HCT116 (cell line): ENCODE results near the gene ISCU. TPM values are rescaled to one million over a fixed set of nuclear protein-coding genes. Genes with fewer than 3 reads are reported as not detected.
A peak's percentile ranks its signal among the peaks of the same experiment; 100 is the strongest.

Experiments used
- ATAC-seq: fragments of 200-7000 bp; cut with Tn5 transposase; 2 replicates; pipeline ENCODE4 v1.9.1; 2020; ENCODE audit warnings: mild to moderate bottlenecking, moderate library complexity
- BruUV-seq: library from RNA; stranded (reverse); fragments of 400-500 nt; replicated peaks from 2 replicates; lab custom pipeline; 2021; lab: Mats Ljungman, UMichigan
- CTCF ChIA-PET: fragments of 300-600 bp; sonication (Branson Sonifier 250); formaldehyde crosslinking; loops from one replicate; lab custom pipeline; 2021; ENCODE audit warnings: antibody characterized with exemption; lab: Charles Lee
- POLR2A ChIA-PET: fragments of 300-600, 350-600 bp; sonication (Branson Sonifier 250); formaldehyde crosslinking; loops from one replicate; lab custom pipeline; 2021; ENCODE audit warnings: antibody characterized with exemption; lab: Charles Lee
- RAD21 ChIA-PET, 2 experiments: fragments of 300-600 bp; sonication (Branson Sonifier 250); formaldehyde crosslinking; loops; one replicate each; lab custom pipeline; 2023; ENCODE audit warnings: low total read pairs in 2 of 2; ENCODE audit not compliant: uncharacterized antibody in 2 of 2, unreplicated experiment in 2 of 2, low non-redundant PET in 1 of 2; lab: Charles Lee
- DNase-seq: peaks from one replicate; pipeline ENCODE4 v3.0.0-alpha.2; 2010; ENCODE audit warnings: low read depth, low spot score
- H2AFZ ChIP-seq: fragments of 200-600 bp; shearing (Covaris generic), sonication (generic); 2 replicates; pipeline ENCODE4 v1.6.1; 2017; ENCODE audit warnings: low read depth, mixed run types, mixed read lengths, antibody characterized with exemption, low read length; ENCODE audit not compliant: poor library complexity, severe bottlenecking
- H3K27ac ChIP-seq: 2 replicates; pipeline ENCODE4 v1.5.1; 2012; ENCODE audit warnings: low read depth, low read length
- H3K27me3 ChIP-seq: fragments of 200-600 bp; sonication (generic); 2 replicates; pipeline ENCODE4 v1.6.1; 2016; ENCODE audit warnings: mixed run types, low read length, mixed read lengths; ENCODE audit not compliant: insufficient read depth
- H3K36me3 ChIP-seq, 2 experiments: fragments of 200-500 bp in 1 of 2; fragments of 200-600 bp in 1 of 2; sonication (Bioruptor generic) in 1 of 2; sonication (generic) in 1 of 2; 2 replicates each; pipeline versions ENCODE4 v1.5.1 to v1.6.1; 2014 to 2016; ENCODE audit warnings: low read length in 2 of 2, inconsistent platforms in 1 of 2, mixed read lengths in 1 of 2, mixed run types in 1 of 2; ENCODE audit not compliant: insufficient read depth in 2 of 2, control insufficient read depth in 1 of 2
- H3K4me1 ChIP-seq, 2 experiments: fragments of 200-600 bp in 1 of 2; sonication (generic) in 1 of 2; 2 replicates each; pipeline versions ENCODE4 v1.5.1 to v1.6.1; 2012 to 2017; ENCODE audit warnings: low read length in 2 of 2, inconsistent platforms in 1 of 2, mild to moderate bottlenecking in 1 of 2, mixed read lengths in 1 of 2, mixed run types in 1 of 2, moderate library complexity in 1 of 2; ENCODE audit not compliant: insufficient read depth in 2 of 2, control insufficient read depth in 1 of 2
- H3K4me2 ChIP-seq: fragments of 200-600 bp; sonication (generic); 2 replicates; pipeline ENCODE4 v1.6.1; 2017; ENCODE audit warnings: mixed run types, low read length, mixed read lengths
- H3K4me3 ChIP-seq, 2 experiments: fragments of 200-600 bp in 1 of 2; sonication (generic) in 1 of 2; replicated peaks in 1 of 2; 2 replicates each; pipeline ENCODE4 v1.5.1; 2011 to 2016; ENCODE audit warnings: low read length in 2 of 2, control low read depth in 1 of 2, low read depth in 1 of 2, mild to moderate bottlenecking in 1 of 2, mixed read lengths in 1 of 2, mixed run types in 1 of 2
- H3K79me2 ChIP-seq: fragments of 200-600 bp; sonication (generic); 2 replicates; pipeline ENCODE4 v1.6.1; 2017; ENCODE audit warnings: mild to moderate bottlenecking, mixed run types, low read length, moderate library complexity, mixed read lengths; ENCODE audit not compliant: insufficient read depth
- H3K9ac ChIP-seq: fragments of 200-600 bp; sonication (generic); 2 replicates; pipeline ENCODE4 v1.6.1; 2016; ENCODE audit warnings: low read length, mixed read lengths
- H3K9me2 ChIP-seq: fragments of 200-600 bp; sonication (generic), shearing (Covaris generic); 2 replicates; pipeline ENCODE4 v1.6.1; 2017; ENCODE audit warnings: mixed run types, mild to moderate bottlenecking, moderate library complexity; ENCODE audit not compliant: insufficient read depth
- H3K9me3 ChIP-seq, 2 experiments: fragments of 200-500 bp in 1 of 2; fragments of 200-600 bp in 1 of 2; sonication (Bioruptor generic) in 1 of 2; sonication (generic) in 1 of 2; 2 replicates each; pipeline ENCODE4 v1.6.1; 2014 to 2017; ENCODE audit warnings: low read length in 2 of 2, mixed read lengths in 2 of 2, inconsistent platforms in 1 of 2, low read depth in 1 of 2, mild to moderate bottlenecking in 1 of 2, mixed run types in 1 of 2, moderate library complexity in 1 of 2; ENCODE audit not compliant: control insufficient read depth in 1 of 2, insufficient read depth in 1 of 2
- H4K20me1 ChIP-seq: fragments of 200-600 bp; sonication (generic), shearing (Covaris generic); 2 replicates; pipeline ENCODE4 v1.6.1; 2017; ENCODE audit warnings: mixed run types, mild to moderate bottlenecking, moderate library complexity; ENCODE audit not compliant: insufficient read depth
- CEBPB ChIP-seq: IDR thresholded peaks from 2 replicates; pipeline ENCODE4 v1.6.1; 2012; ENCODE audit warnings: low read depth
- CTCF ChIP-seq, 3 experiments: fragments of 200-600 bp in 1 of 3; sonication (generic) in 1 of 3; IDR thresholded peaks in 2 of 3; conservative IDR thresholded peaks in 1 of 3; 2 replicates each; pipeline ENCODE4 v1.5.1; 2012 to 2017; ENCODE audit warnings: low read depth in 2 of 3, low read length in 2 of 3, antibody characterized with exemption in 1 of 3, borderline replicate concordance in 1 of 3, control low read depth in 1 of 3, mild to moderate bottlenecking in 1 of 3, mixed read lengths in 1 of 3, mixed run types in 1 of 3, moderate library complexity in 1 of 3; ENCODE audit not compliant: insufficient read depth in 1 of 3
- EZH2phosphoT487 ChIP-seq: fragments of 200-600 bp; IDR thresholded peaks from 2 replicates; pipeline ENCODE4 v1.6.1; 2018; ENCODE audit warnings: antibody characterized with exemption, borderline replicate concordance
- FOSL1 ChIP-seq: IDR thresholded peaks from 2 replicates; pipeline ENCODE4 v1.6.1; 2012; ENCODE audit warnings: low read depth
- MAX ChIP-seq: IDR thresholded peaks from 2 replicates; pipeline ENCODE4 v1.6.1; 2012
- POLR2AphosphoS5 ChIP-seq: IDR thresholded peaks from 2 replicates; pipeline ENCODE4 v1.6.1; 2011; ENCODE audit warnings: mild to moderate bottlenecking, low read depth, low read length, moderate library complexity
- SIN3A ChIP-seq: IDR thresholded peaks from 2 replicates; pipeline ENCODE4 v1.6.1; 2012; ENCODE audit warnings: low read depth
- YY1 ChIP-seq: IDR thresholded peaks from 2 replicates; pipeline ENCODE4 v1.6.1; 2011; ENCODE audit warnings: low read length, low read depth, moderate library complexity, mild to moderate bottlenecking; ENCODE audit not compliant: insufficient replicate concordance; ENCODE audit errors: extremely low read depth
- ZBTB33 ChIP-seq: IDR thresholded peaks from 2 replicates; pipeline ENCODE4 v1.6.1; 2011; ENCODE audit warnings: mild to moderate bottlenecking, low read length, moderate library complexity; ENCODE audit not compliant: insufficient replicate concordance; ENCODE audit errors: extremely low read depth
- ZNF274 ChIP-seq: fragments of 200-500 bp; sonication (Bioruptor generic); IDR thresholded peaks from 2 replicates; pipeline ENCODE4 v1.6.1; 2014; ENCODE audit warnings: mild to moderate bottlenecking, low read depth, low read length, inconsistent platforms
- intact Hi-C: fragments of 100-400 bp; cut with micrococcal nuclease; formaldehyde crosslinking; loops from 2 replicates; pipeline ENCODE4 v1.10.0; 2022
- total RNA-seq: library from RNA; stranded (reverse); gene quantifications from one replicate; pipeline ENCODE4 v1.2.1, GENCODE V29; 2021; ENCODE audit not compliant: unreplicated experiment

Gene ISCU
- total RNA-seq, 1 experiment from 2014 or later = 89.6 TPM

GRCh38 chr12:108526482-108527165 is 35.8 kb upstream of the ISCU start:
- no peak overlapping the region for H3K4me2 ChIP-seq
- H2AFZ ChIP-seq = no peak overlapping the region
- H3K36me3 ChIP-seq = peaks cover 68 to 71% of the 10 kb centered on the region in 2 experiments
- H3K4me1 ChIP-seq = no peaks in the 10 kb centered on the region
- no peak for DNase-seq
- BruUV-seq = no TSS peak
- no peaks in the 10 kb centered on the region for H3K27me3 ChIP-seq
- H3K4me3 ChIP-seq = no peak overlapping the region
- RAD21 ChIA-PET = no interaction called here
- no peak overlapping the region for H3K27ac ChIP-seq
- CTCF ChIA-PET = no interaction called here
- no peak overlapping the region for H3K9ac ChIP-seq
- intact Hi-C loops = no loop called here
- H3K9me3 ChIP-seq = no peaks in the 10 kb centered on the region
- TF ChIP-seq CTCF (IDR thresholded peaks at IDR 0.05 in 2 of 3, conservative IDR thresholded peaks at IDR 0.05 in 1 of 3; ENCODE audit: borderline replicate concordance in 1 of 3, insufficient read depth in 1 of 3, low read depth in 2 of 3, low read length in 2 of 3) = no peak
- TF ChIP-seq EZH2phosphoT487 = no peak
- no peak for TF ChIP-seq POLR2AphosphoS5
- no peak for TF ChIP-seq MAX
- TF ChIP-seq CEBPB = no peak
- TF ChIP-seq ZBTB33 = no peak
- no peak for TF ChIP-seq SIN3A
- no peak for TF ChIP-seq ZNF274
- no peak for TF ChIP-seq YY1
- TF ChIP-seq FOSL1 = no peak
- POLR2A ChIA-PET = no interaction called here
- ATAC-seq = peak; percentile 51
- H4K20me1 ChIP-seq = no peaks in the 10 kb centered on the region
- peaks cover 25% of the 10 kb centered on the region; the same call in 1 of the 2 replicates for H3K79me2 ChIP-seq
- no peaks in the 10 kb centered on the region for H3K9me2 ChIP-seq
